ENCODE data around the gene SGCA. TPM values are rescaled to one million over a fixed set of nuclear protein-coding genes. Genes with fewer than 3 reads are reported as not detected.

The SGCA gene
- total and polyA plus RNA-seq, 9 of the 15 experiments (the other 6 are each of a cell fraction or from before 2014, with no cell fraction given), result not detected

- intact Hi-C loops (cut with micrococcal nuclease), result no loop called here
- FAIRE-seq, result no peak
- Histone ChIP-seq H3K27ac (ENCODE audit: extremely low read depth, low read depth, low read length) (no peak overlapping the region), H3K4me2 (ENCODE audit: insufficient read depth, low read length) (no peak overlapping the region), H2AFZ (ENCODE audit: low read depth, low read length) (no peak overlapping the region), H3K36me3 (ENCODE audit: control insufficient read depth, insufficient read depth, low read length) (no peaks in the 10 kb centered on the region), H4K20me1 (replicated peaks; ENCODE audit: control insufficient read depth, insufficient read depth, low read length) (no peaks in the 10 kb centered on the region), H3K4me3 (no peak overlapping the region), H3K9me3 (replicated peaks; ENCODE audit: control insufficient read depth, insufficient read depth, low read depth, low read length) (no peaks in the 10 kb centered on the region), H3K4me1 (replicated peaks in 1 of 2; ENCODE audit: control insufficient read depth in 2 of 2, insufficient read depth in 2 of 2, low read length in 2 of 2) (peaks cover 0 to 9% of the 10 kb centered on the region in 2 experiments; a peak in 2 of 5 replicates), H3K79me2 (ENCODE audit: control insufficient read depth, insufficient read depth, low read length) (no peaks in the 10 kb centered on the region), H3K27me3 (ENCODE audit: control insufficient read depth in 2 of 2, insufficient read depth in 2 of 2, low read length in 2 of 2) (peaks cover 2 to 18% of the 10 kb centered on the region in 2 experiments; a peak in 4 of 5 replicates), H3K9ac (ENCODE audit: insufficient read depth in 1 of 2, low read depth in 2 of 2, low read length in 2 of 2) (no peak overlapping the region), H3K9me1 (ENCODE audit: control insufficient read depth, insufficient read depth, low read length) (no peaks in the 10 kb centered on the region)
- no peak for DNase-seq (ENCODE audit: extremely low read depth in 1 of 4, low spot score in 3 of 4)
- ChIA-PET POLR2A (interaction anchor here (0.6 kb wide), 2 partner anchors 10 to 498 kb away, joined by 3 to 4 read pairs; no protein-coding TSS in a partner anchor), CTCF (ENCODE audit: low intra/inter-chr PET ratio) (no interaction called here)
- ATAC-seq, result no peak
- 10% methylated on average over 5 of the region's 5 CpGs for WGBS (ENCODE audit: insufficient coverage, low coverage, missing lambda C conversion rate)
- in situ Hi-C loops (cut with MboI), result no loop called here
- no TSS peak for BruUV-seq (replicated peaks)
- no peak for TF ChIP-seq TSHZ1 (CRISPR knock-in tag; IDR thresholded peaks at IDR 0.05)
- TF ChIP-seq ZNF165 (CRISPR knock-in tag; IDR thresholded peaks at IDR 0.05; ENCODE audit: borderline replicate concordance), result no peak
- no peak for TF ChIP-seq ZBTB2 (IDR thresholded peaks at IDR 0.05)
- no peak for TF ChIP-seq TEAD4 (IDR thresholded peaks at IDR 0.05; ENCODE audit: low read length)
- TF ChIP-seq TEAD4 (CRISPR knock-in tag; IDR thresholded peaks at IDR 0.05; ENCODE audit: borderline replicate concordance), result no peak
- no peak for TF ChIP-seq ZBTB1 (CRISPR knock-in tag; IDR thresholded peaks at IDR 0.05; ENCODE audit: borderline replicate concordance, low read depth)
- no peak for TF ChIP-seq ZNF24 (IDR thresholded peaks at IDR 0.05)
- no peak for TF ChIP-seq MAFF (IDR thresholded peaks at IDR 0.05; ENCODE audit: low read length)
- no peak for TF ChIP-seq FOXP1 (CRISPR knock-in tag; IDR thresholded peaks at IDR 0.05)
- no peak for TF ChIP-seq HNRNPL (IDR thresholded peaks at IDR 0.05; ENCODE audit: low read depth, low read length)
- TF ChIP-seq GTF2B (IDR thresholded peaks at IDR 0.05; ENCODE audit: extremely low read depth, insufficient read length), result no peak
These were observed 53.5 kb downstream of the SGCA start for GRCh38 chr17:50219342-50219741.
